Stimulated activated CD4-positive, alpha-beta T cell treated with anti-CD3 and anti-CD28 coated beads, Interleukin-15, amount 100 ng/mL, for 1 hour (primary cell): ENCODE data around the gene MAP3K2.
"Not testable (repeated sequence)": the region's sequence is repeated elsewhere in the genome, so short reads cannot be mapped to it uniquely, and the experiment has no call there.

ENCODE experiments used
- DNase-seq, 2 donors: peaks; one replicate each; pipeline ENCODE4 v3.0.0-alpha.2; 2020; ENCODE audit warnings: low read depth in 1 of 2, low spot score in 1 of 2

MAP3K2 gene

GRCh38 chr2:127355407-127356008 lies 32.3 kb downstream of the MAP3K2 start:
- no peak for DNase-seq

- not testable (repeated sequence) for DNase-seq
These were observed 33.7 kb downstream of the MAP3K2 start for GRCh38 chr2:127353873-127354676.

DNA sequence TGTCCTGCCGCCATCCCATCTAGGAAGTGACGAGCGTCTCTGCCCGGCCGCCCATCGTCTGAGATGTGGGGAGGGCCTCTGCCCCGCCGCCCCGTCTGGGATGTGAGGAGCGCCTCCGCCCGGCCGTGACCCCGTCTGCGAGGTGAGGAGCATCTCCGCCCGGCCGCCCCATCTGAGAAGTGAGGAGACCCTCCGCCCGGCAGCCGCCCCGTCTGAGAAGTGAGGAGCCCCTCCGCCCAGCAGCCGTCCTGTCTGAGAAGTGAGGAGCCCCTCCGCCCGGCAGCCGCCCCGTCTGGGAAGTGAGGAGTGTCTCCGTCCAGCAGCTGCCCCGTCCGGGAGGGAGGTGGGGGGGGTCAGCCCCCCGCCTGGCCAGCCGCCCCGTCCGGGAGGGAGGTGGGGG lies 34.6 kb downstream of the MAP3K2 start:
- not testable (repeated sequence) for DNase-seq

DNA sequence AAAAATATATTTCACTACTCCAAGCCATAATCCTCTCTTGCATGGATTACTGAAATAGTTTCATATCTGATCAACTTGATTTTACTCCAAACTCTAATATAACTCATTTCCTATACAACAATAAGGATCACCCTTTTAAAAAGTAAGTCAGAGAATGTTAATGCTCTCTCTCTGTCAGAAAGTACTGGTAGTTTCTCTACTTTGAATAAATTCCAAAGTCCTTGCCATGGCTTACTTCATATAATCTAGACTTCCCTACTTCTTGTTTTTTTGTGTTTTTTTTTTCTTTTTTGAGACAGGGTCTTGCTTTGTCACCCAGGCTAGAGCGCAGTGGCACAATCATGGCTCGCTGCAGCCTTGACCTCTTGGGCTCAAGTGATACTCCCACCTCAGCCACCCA lies 36.2 kb downstream of the MAP3K2 start:
- DNase-seq, result no peak

DNA sequence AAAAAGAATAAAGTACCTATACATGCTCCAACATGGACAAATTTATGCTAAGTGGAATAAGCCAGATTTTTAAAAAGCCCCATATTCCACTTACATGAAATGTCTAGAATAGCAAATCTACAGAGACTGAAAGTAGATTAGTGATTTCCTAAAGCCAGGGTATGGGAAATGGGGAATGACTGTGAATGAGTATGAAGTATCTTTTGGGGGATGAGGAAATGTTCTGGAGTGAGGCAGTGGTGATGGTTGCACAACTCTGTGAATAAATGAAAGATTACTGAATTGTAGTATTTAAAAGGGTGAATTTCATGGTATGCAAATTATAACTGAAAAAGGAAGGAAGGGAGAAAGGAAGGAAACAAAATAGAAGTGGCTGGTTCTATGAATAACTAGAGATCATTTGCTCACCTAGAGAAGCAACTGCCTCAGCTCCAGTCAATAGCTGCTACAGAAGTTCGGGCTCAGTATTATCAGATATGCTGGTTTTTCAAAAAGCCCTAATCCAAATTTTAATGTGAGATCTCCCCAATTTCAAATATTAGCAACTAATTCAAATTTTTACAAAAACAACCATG lies 39.3 kb downstream of the MAP3K2 start:
- DNase-seq, result no peak

DNA sequence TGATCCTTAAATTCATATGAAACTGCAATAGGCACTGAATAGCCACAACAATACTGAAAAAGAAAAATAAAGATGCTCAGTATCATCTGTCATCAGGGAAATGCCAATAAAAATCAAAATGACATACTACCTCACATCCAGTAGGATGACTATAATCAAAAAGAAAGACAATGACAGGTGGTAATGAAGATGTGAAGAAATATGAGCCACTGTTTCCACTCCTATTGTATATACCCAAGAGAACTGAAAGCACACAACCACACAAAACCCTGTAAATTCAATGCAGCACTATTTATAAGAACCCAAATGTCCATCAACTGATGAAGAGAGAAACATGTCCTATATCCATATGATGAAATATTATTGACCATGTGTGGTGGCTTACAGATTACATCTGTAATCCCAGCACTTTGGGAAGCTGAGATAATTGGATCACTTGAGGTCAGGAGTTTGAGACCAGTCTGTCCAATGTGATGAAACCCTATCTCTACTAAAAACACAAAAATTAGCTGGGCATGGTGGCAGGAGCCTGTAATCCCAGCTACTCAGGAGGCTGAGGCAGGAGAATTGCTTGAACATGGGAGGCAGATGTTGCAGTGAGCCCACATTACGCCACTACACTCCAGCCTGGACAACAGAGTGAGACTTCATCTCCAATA lies 39.9 kb downstream of the MAP3K2 start:
- DNase-seq, result no peak

GRCh38 chr2:127347015-127347414 lies 40.8 kb downstream of the MAP3K2 start:
- DNase-seq, result no peak

DNA sequence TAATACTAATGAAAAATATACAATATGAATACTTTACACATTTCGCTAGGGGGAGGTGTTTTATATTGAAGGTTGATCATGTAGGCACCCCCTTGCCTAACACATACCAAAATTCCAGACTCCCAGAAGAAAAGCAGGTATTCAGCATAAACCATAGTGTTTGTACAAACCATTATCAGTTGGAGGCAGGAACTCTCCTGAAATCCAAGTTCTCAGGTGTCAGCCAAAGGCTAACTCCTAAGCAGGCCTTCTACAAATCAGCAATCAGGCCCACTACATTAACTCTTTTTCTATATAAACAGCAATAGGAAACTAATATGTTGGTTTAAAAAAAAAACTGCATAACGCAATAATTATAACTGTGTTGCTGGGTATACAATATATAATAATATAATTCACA lies 44.5 kb downstream of the MAP3K2 start:
- DNase-seq, result no peak

DNA sequence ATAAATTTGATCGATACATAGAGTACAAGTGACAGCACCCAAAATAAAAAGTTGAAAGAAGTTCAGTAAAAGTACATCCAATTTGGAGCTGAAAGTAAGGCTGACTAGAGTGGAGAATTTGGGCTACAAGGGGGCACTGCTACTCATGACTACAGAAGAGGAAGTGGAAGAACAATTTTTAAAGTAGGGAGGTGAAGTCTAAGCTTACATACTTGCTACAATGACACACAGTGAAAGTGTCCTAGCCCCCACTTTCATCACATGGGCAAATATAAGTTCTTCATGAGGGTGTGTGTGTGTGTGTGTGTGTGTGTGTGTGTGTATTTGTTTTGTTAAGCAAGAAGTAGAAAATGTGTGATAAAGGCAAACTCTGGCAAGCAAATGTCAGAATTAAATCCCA lies 45.7 kb downstream of the MAP3K2 start:
- no peak for DNase-seq

DNA sequence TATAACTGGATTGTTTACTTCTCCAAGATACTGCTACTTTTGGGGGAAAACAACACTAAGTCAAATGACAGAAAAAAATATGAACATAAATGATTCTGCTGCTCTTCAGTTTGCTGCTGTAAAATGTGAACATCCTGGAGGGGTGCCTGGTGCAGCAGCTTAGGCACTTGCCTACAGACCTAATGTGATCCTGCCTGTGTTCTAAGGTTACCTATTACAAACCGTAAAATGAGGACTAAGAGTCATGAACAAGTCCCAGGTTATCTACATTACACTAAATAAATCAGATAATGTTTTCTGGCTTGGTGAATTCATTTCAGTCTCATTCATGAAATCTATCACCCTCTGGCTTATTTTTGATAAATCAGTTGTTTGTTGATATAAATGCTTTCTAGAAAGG lies 55.4 kb downstream of the MAP3K2 start:
- DNase-seq, result no peak

- DNase-seq, result no peak
These were observed 57.0 kb downstream of the MAP3K2 start for GRCh38 chr2:127330753-127331152.

GRCh38 chr2:127326289-127326945 lies 61.4 kb downstream of the MAP3K2 start:
- no peak for DNase-seq

DNA sequence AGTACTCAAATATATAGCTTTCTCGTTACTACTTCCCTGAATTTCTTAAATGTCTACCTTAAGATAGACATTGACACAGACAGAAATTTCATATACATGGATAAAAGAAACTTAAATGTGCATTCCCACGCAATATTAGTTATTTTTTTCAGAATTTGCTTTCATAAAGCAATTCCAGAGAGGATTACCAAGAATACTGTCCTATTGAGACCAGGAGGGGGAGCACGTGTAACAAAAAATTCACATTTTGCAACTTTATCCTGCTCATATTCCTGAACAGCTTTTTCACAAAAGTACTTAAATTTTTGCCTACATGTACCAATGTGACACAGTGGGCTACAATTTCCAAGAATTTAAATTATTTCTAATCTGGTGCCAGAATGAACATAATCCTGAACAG lies 63.1 kb downstream of the MAP3K2 start:
- no peak for DNase-seq

GRCh38 chr2:127321303-127321702 lies 66.5 kb downstream of the MAP3K2 start:
- no peak for DNase-seq

GRCh38 chr2:127320586-127321275 lies 67.0 kb downstream of the MAP3K2 start:
- DNase-seq, result no peak

GRCh38 chr2:127320067-127320466 lies 67.7 kb downstream of the MAP3K2 start:
- DNase-seq, result no peak

DNA sequence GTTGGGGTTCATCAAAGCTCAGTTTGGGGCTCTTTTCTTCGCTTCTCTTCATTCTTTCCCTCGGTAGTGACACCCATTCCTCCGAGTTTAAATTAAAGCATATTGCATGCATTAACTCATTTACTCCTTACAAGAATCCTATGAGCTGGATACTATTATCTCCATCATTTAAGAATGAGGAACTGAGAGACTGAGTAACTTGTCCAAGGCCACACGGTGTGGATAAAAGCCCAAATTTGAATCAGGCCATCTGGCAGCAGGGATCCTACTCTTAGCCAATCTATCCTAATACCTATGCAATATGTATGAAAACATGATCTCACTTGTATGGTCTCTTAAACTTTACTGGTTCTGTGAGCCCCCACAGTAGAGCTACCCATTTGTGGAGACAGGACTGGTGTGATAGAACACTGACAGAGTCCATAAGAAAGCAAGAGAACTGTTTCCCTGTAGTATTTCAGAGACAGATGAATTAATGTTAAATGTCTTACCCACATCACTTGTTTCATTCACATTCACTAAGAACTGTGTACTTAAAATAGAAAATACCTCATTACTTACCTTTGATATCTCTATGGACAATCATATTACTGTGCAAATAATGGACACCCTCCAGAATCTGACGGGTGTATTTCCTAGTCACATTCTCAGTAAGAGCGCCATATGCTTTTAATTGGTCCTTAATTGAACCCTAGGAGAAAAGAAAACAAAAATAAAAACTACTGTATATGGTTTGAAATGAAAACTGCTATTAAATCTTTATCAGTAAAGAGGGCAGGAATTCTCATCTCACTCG lies 73.4 kb downstream of the MAP3K2 start:
- DNase-seq, result no peak

DNA sequence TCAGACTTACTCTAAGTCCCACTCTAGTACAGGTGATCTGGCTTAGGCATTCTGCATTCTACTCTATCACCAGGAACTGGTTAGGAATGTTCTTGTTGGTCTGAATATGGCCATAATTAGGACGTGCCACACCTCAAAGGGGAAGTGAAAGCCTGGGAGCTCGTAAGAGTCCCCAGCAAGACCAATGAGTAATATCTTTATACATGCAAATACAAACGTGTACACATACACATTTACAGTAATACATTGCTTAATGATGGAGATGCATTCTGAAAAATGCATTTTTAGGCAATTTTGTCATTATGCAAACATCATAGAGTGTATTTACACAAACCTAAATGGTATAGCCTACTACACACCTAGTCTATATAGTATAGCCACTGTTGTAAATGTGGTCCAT lies 74.4 kb downstream of the MAP3K2 start:
- no peak for DNase-seq

DNA sequence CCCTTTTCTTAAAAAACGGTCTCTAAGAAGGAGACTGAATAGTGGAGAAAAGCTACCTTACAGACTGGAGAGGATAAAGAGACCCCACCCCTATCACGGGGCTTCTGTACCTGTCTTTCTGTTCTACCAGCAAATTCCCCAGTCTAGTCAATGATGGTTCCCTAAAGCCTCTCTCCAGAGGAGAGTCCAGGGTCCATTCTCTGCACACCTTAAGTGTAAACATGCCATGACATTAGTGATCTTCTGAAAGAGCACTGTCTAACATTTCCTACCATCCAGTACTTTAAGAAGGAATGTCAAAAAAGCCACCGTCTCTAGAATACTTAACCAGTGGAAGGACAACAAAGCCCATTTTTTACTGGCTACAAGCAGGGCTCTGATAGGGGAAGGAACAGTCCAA lies 76.8 kb downstream of the MAP3K2 start:
- DNase-seq, result no peak

DNA sequence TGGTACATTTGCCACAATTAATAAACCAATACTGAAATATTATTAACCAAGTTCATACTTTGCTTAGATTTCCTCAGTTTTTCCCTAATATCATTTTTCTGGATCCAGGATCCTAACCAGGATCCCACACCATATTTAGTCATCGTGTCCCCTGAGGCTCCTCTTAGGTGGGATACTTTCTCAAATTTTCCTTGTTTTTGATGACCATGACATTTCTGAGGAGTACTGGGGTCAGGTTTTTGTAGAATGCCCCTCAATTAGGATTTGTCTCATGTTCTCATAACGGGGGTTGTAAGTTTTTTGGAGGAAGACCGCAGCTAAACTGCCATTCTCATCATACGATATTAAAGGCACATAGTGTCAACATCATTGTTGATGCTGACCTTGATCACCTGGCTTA lies 78.3 kb downstream of the MAP3K2 start:
- no peak for DNase-seq
